HepG2 (cell line): Measurements from ENCODE around the gene HEATR1. TPM values are rescaled to one million over a fixed set of nuclear protein-coding genes. Genes with fewer than 3 reads are reported as not detected.

Experiments
- ADNP ChIP-seq: sonication (generic); formaldehyde crosslinking; IDR thresholded peaks from 2 replicates; pipeline ENCODE4 v1.4.0; 2020; ENCODE audit warnings: missing genetic modification reagents
- ARID5B ChIP-seq: IDR thresholded peaks from 2 replicates; pipeline ENCODE4 v1.4.0; 2020; ENCODE audit warnings: mild to moderate bottlenecking, missing genetic modification reagents
- CSRNP2 ChIP-seq: sonication (generic); formaldehyde crosslinking; conservative IDR thresholded peaks from 2 replicates; pipeline ENCODE4 v1.8.0; 2022; ENCODE audit warnings: low read depth, missing genetic modification reagents
- HNF4G ChIP-seq, 2 experiments: sonication (generic) in 1 of 2; formaldehyde crosslinking in 1 of 2; IDR thresholded peaks; 2 replicates each; pipeline versions ENCODE4 v1.4.0 to v1.6.1; 2011 to 2020; ENCODE audit warnings: borderline replicate concordance in 2 of 2, low read depth in 2 of 2, mild to moderate bottlenecking in 2 of 2, low read length in 1 of 2, missing genetic modification reagents in 1 of 2, moderate library complexity in 1 of 2
- MLX ChIP-seq: IDR thresholded peaks from 2 replicates; pipeline ENCODE4 v1.6.1; 2016
- MXI1 ChIP-seq: IDR thresholded peaks from 3 replicates; pipeline ENCODE4 v1.6.1; 2012; ENCODE audit warnings: low read depth, low read length, inconsistent platforms, borderline replicate concordance
- SMAD1 ChIP-seq: sonication (generic); formaldehyde crosslinking; IDR thresholded peaks from 2 replicates; pipeline ENCODE4 v1.4.0; 2020; ENCODE audit warnings: missing genetic modification reagents, low read depth, mild to moderate bottlenecking, borderline replicate concordance
- ZHX1 ChIP-seq: sonication (generic); formaldehyde crosslinking; IDR thresholded peaks from 2 replicates; pipeline ENCODE4 v1.8.1; 2022; ENCODE audit warnings: low read depth, mild to moderate bottlenecking, missing genetic modification reagents
- ZNF24 ChIP-seq: fragments of 450-650 bp; IDR thresholded peaks from 2 replicates; pipeline ENCODE4 v1.6.1; 2017; ENCODE audit warnings: antibody characterized with exemption, mild to moderate bottlenecking
- ZNF292 ChIP-seq: sonication (generic); formaldehyde crosslinking; IDR thresholded peaks from 2 replicates; pipeline ENCODE4 v1.8.1; 2022; ENCODE audit warnings: mild to moderate bottlenecking, low read depth, missing genetic modification reagents, borderline replicate concordance
- ZNF605 ChIP-seq: sonication (generic); formaldehyde crosslinking; IDR thresholded peaks from 2 replicates; pipeline ENCODE4 v1.8.0; 2022; ENCODE audit warnings: mild to moderate bottlenecking, missing genetic modification reagents
- ZNF644 ChIP-seq: IDR thresholded peaks from 2 replicates; pipeline ENCODE4 v1.6.1; 2016; ENCODE audit warnings: low read depth
- ZNF749 ChIP-seq: sonication (generic); formaldehyde crosslinking; IDR thresholded peaks from 2 replicates; pipeline ENCODE4 v1.8.0; 2022; ENCODE audit warnings: mild to moderate bottlenecking, missing genetic modification reagents, moderate library complexity, borderline replicate concordance
- ZNF75D ChIP-seq: sonication (generic); formaldehyde crosslinking; IDR thresholded peaks from 2 replicates; pipeline ENCODE4 v1.8.1; 2023; ENCODE audit warnings: missing genetic modification reagents, mild to moderate bottlenecking, borderline replicate concordance
- polyA plus RNA-seq, 8 experiments: library from polyadenylated mRNA; depleted of rRNA in 3 of 8; stranded (reverse) in 7 of 8; unstranded in 1 of 8; fragments of >200 nt; fragmentation: Illumina TruSeq in 4 of 8; extraction: Trizol in 4 of 8; gene quantifications; 2 replicates each; pipeline versions ENCODE4 v1.2.1 to v1.2.3, GENCODE V29; 2011 to 2016; ENCODE audit warnings: low read depth in 4 of 8, missing spikeins in 1 of 8, mixed read lengths in 1 of 8; ENCODE audit not compliant: insufficient read depth in 1 of 8
- total RNA-seq, 5 experiments: library from RNA; depleted of rRNA; stranded (reverse); fragments of >200 nt; fragmentation: Illumina TruSeq; extraction: Trizol; gene quantifications; 2 replicates each; pipeline ENCODE4 v1.2.3, GENCODE V29; 2016; ENCODE audit warnings: low read depth in 1 of 5
- TF ChIP-seq, protein P1 (sequence below): sonication (generic); formaldehyde crosslinking; IDR thresholded peaks from 2 replicates; pipeline ENCODE4 v1.5.0; 2020; ENCODE audit warnings: missing genetic modification reagents
- TF ChIP-seq, protein P2 (sequence below): sonication (generic); formaldehyde crosslinking; IDR thresholded peaks from 2 replicates; pipeline ENCODE4 v1.5.0; 2020; ENCODE audit warnings: mild to moderate bottlenecking, missing genetic modification reagents

The HEATR1 gene
- total and polyA plus RNA-seq, 2 of the 13 experiments (the other 11 are each of a cell fraction or from before 2014, with no cell fraction given) = 10.2 to 45.8 TPM

- peak; percentile 62 for TF ChIP-seq ARID5B (CRISPR knock-in tag)
- TF ChIP-seq HNF4G (IDR thresholded peaks at IDR 0.05; ENCODE audit: borderline replicate concordance, low read depth, low read length) = no peak
- 0 out of 2 replicates have a peak, but pooled peaks have one; percentile 44 for TF ChIP-seq HNF4G (CRISPR knock-in tag; IDR thresholded peaks at IDR 0.05; ENCODE audit: borderline replicate concordance, low read depth)
- TF ChIP-seq ZNF292 (CRISPR knock-in tag) = no peak
- TF ChIP-seq MXI1 = no peak; the same call in 2 of the 3 replicates
- TF ChIP-seq CSRNP2 = no peak
- 0 out of 2 replicates have a peak, but pooled peaks have one; percentile 15 for TF ChIP-seq ZNF605
- no peak for TF ChIP-seq ZNF75D (CRISPR knock-in tag)
- TF ChIP-seq, protein P1, sequence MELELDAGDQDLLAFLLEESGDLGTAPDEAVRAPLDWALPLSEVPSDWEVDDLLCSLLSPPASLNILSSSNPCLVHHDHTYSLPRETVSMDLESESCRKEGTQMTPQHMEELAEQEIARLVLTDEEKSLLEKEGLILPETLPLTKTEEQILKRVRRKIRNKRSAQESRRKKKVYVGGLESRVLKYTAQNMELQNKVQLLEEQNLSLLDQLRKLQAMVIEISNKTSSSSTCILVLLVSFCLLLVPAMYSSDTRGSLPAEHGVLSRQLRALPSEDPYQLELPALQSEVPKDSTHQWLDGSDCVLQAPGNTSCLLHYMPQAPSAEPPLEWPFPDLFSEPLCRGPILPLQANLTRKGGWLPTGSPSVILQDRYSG (CRISPR knock-in tag) = no peak
- TF ChIP-seq ZNF24 = no peak
- TF ChIP-seq ZNF644 (CRISPR knock-in tag) = no peak; the same call in 1 of the 2 replicates
- peak; percentile 42; the same call in 1 of the 2 replicates for TF ChIP-seq ZHX1 (CRISPR knock-in tag)
- TF ChIP-seq ZNF749 (CRISPR knock-in tag) = no peak; the same call in 1 of the 2 replicates
- no peak for TF ChIP-seq ADNP
- no peak for TF ChIP-seq MLX (CRISPR knock-in tag)
- TF ChIP-seq, protein P2, sequence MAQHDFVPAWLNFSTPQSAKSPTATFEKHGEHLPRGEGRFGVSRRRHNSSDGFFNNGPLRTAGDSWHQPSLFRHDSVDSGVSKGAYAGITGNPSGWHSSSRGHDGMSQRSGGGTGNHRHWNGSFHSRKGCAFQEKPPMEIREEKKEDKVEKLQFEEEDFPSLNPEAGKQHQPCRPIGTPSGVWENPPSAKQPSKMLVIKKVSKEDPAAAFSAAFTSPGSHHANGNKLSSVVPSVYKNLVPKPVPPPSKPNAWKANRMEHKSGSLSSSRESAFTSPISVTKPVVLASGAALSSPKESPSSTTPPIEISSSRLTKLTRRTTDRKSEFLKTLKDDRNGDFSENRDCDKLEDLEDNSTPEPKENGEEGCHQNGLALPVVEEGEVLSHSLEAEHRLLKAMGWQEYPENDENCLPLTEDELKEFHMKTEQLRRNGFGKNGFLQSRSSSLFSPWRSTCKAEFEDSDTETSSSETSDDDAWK = no peak
- no peak for TF ChIP-seq SMAD1
Measured at GRCh38 chr1:236522937-236523703, 81.2 kb downstream of the HEATR1 start (continued).
